ENCODE data around the gene UNC13A.

Gene UNC13A

DNA sequence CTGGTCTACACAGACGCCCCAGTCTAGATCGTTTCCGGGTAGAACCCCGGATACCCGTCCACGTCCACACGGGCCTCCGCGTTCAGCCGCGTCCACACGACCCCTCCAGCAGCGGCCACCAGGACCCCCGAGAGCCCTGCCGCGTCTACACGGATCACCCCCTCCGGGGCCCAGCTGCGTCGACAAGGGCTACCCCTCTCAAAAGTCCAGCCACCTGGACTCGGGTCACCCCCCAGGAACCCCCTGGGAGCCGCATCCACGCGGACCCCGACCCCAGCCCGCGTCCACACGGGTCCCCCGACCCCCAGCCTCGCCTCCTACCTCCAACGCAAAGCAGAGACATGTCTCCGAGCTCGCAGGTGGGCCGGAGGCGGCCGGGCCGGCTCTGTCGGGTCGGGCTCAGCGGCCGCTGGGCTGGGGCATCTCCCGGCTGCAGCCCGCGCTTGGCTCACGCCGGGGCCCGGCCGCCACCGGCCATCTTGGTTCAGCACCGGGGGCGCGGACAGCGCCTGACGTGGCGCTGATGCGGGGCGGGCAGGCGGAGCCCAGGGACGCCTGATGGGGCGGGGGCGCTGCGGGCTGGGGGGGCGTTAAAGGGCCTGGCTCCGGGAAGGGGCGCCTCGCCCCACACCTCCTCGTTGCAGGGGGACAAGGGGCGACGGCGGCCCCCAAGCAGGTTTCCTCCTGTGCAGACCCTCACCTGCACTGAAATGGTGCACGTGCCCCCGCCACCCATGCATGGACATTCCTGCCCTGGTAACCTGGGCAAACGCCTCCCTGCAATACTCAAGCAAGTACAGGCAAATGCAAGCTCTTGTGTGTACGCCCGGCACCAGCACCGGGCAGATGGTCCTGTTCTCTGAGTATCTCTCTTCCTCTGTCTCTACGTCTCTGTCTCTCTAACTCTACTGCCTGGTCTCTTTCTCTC, at the start of gene UNC13A:
UNC13A (minus strand) TSS at position 498 of the 928 bp plus-strand sequence; CDS start at position 343, 155 bp downstream.
- DNase-seq: no peak

DNA sequence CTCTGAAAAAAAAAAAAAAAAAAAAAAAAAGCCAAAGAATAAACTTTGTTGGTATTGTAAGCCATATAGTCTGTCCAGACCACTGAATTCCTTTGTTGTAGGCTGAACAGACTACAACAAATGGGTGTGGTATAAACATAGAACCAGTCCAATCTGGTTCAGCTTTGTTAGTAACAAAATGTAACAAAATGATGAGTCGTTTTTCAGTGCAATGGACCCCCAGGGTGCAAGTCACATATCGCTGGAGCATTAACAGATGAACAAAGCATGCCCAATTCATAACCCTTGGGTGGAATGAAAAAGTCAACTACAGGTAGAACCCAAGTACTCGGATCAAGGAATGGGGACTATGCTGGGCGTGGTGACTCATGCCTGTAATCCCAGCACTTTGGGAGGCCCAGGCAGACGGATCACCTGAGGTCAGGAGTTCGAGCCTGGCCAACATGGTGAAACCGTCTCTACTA, 49.6 kb upstream of the UNC13A start:
- no peak for DNase-seq

DNA sequence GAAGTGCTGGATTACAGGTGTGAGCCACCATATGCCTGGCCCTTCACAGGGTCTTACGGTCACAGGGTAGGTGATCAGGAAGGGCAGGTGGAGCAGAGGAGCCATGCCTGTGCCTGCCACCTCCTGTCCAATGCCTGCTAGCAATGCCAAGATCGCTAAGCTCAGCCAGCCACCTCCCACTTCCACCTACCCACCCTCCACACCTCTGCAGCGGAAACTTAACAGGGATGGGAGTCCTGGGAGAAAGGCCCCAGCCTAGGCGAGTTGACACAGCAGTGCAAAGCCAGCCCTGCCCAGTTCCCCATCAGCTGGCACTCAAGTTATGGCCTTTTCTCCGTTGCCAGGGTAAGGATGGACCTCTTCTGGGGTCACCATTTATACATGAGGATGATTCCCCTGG, 47.3 kb upstream of the UNC13A start:
- DNase-seq: no peak

GRCh38 chr19:17734146-17734545, 46.0 kb upstream of the UNC13A start:
- DNase-seq: no peak

DNA sequence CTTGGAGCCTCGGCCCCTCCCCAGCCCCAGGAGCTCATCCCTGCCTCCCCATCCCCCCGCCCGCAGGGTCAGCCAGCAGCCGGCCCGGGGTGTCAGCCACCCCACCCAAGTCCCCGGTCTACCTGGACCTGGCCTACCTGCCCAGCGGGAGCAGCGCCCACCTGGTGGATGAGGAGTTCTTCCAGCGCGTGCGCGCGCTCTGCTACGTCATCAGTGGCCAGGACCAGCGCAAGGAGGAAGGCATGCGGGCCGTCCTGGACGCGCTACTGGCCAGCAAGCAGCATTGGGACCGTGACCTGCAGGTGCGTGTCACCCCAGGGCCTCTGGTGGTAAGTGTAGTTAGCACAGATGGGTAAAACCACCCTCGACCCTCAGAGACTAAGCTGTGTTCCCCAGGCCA, 45.0 kb upstream of the UNC13A start:
- DNase-seq: no peak

DNA sequence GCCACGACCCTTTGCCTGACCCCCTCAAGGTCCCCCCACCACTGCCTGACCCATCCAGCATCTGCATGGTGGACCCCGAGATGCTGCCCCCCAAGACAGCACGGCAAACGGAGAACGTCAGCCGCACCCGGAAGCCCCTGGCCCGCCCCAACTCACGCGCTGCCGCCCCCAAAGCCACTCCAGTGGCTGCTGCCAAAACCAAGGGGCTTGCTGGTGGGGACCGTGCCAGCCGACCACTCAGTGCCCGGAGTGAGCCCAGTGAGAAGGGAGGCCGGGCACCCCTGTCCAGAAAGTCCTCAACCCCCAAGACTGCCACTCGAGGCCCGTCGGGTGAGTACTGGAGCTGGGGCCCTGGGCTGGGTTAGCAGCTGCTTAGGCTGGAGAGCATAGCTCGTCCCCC, 39.7 kb upstream of the UNC13A start:
- no peak for DNase-seq

DNA sequence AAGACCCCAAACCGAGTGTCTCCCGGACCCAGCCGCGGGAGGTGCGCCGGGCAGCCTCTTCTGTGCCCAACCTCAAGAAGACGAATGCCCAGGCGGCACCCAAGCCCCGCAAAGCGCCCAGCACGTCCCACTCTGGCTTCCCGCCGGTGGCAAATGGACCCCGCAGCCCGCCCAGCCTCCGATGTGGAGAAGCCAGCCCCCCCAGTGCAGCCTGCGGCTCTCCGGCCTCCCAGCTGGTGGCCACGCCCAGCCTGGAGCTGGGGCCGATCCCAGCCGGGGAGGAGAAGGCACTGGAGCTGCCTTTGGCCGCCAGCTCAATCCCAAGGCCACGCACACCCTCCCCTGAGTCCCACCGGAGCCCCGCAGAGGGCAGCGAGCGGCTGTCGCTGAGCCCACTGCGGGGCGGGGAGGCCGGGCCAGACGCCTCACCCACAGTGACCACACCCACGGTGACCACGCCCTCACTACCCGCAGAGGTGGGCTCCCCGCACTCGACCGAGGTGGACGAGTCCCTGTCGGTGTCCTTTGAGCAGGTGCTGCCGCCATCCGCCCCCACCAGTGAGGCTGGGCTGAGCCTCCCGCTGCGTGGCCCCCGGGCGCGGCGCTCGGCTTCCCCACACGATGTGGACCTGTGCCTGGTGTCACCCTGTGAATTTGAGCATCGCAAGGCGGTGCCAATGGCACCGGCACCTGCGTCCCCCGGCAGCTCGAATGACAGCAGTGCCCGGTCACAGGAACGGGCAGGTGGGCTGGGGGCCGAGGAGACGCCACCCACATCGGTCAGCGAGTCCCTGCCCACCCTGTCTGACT, 39.0 kb upstream of the UNC13A start:
- no peak for DNase-seq

DNA sequence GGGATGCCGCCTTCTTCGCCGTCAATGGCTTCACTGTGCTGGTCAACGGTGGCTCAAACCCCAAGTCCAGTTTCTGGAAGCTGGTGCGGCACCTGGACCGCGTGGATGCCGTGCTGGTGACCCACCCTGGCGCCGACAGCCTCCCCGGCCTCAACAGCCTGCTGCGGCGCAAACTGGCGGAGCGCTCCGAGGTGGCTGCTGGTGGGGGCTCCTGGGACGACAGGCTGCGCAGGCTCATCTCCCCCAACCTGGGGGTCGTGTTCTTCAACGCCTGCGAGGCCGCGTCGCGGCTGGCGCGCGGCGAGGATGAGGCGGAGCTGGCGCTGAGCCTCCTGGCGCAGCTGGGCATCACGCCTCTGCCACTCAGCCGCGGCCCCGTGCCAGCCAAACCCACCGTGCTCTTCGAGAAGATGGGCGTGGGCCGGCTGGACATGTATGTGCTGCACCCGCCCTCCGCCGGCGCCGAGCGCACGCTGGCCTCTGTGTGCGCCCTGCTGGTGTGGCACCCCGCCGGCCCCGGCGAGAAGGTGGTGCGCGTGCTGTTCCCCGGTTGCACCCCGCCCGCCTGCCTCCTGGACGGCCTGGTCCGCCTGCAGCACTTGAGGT, 38.1 kb upstream of the UNC13A start:
- DNase-seq: no peak

DNA sequence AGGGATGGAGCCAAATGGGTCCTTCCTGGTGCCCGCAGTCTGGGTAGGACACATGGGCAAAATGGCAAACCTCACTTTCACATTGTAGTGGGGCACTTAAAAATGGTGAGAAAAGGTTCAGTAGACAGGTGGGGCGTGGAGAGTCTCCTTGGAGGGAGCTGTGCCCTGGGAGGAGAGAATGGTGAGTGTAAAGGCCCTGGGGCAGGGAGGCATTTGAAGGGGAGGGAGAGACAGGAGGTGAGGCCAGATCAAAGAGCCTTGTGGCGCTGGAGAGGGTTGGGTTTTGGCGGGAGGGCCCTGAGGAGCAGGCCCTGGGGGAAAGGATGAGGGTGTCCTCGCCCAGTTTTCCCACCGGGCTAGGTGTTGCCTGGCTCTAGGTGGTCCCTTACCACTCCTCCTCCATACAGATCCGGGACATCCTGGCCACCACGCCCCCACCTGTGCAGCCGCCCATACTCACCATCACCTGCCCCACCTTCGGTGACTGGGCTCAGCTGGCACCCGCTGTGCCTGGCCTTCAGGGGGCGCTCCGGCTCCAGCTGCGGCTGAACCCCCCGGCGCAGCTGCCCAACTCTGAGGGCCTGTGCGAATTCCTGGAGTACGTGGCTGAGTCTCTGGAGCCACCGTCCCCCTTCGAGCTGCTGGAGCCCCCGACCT, 37.4 kb upstream of the UNC13A start:
- DNase-seq: no peak

- DNase-seq: no peak
These were observed 36.5 kb upstream of the UNC13A start for GRCh38 chr19:17724655-17725054.

DNA sequence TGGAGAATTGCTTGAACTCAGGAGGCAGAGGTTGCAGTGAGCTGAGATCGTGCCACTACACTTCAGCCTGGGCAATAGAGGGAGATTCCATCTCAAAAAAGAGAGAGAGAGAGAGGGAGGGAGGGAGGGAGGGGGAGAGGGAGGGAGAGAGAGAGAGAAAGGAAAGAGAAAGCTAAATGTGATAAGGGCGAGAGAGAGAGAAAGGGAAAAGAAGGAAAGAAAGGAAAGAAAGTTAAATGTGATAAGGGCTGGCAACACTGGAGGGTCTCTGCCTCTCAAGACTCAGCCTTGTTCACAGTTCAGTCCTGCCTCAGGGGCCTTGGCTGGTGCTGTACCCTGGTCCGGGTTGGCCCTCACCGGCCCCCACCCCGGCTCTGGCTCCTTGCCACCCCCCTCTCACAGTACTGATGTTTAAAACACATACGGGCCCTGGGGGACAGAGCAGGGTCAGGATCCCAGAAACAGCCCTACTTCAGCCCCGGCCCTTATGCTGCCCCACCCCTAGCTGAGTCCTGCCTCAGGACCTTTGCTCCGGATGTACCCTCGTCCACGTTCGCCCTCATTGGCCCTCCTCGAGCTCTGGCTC, 34.6 kb upstream of the UNC13A start:
- DNase-seq: no peak

GRCh38 chr19:17721821-17722220, 33.7 kb upstream of the UNC13A start:
- peak; percentile 28 to 73 for DNase-seq

- no peak for DNase-seq
These were observed 33.0 kb upstream of the UNC13A start for GRCh38 chr19:17721111-17721628.

GRCh38 chr19:17720440-17720839, 32.3 kb upstream of the UNC13A start:
- DNase-seq: no peak

- no peak for DNase-seq
These were observed 31.7 kb upstream of the UNC13A start for GRCh38 chr19:17719730-17720400.

DNA sequence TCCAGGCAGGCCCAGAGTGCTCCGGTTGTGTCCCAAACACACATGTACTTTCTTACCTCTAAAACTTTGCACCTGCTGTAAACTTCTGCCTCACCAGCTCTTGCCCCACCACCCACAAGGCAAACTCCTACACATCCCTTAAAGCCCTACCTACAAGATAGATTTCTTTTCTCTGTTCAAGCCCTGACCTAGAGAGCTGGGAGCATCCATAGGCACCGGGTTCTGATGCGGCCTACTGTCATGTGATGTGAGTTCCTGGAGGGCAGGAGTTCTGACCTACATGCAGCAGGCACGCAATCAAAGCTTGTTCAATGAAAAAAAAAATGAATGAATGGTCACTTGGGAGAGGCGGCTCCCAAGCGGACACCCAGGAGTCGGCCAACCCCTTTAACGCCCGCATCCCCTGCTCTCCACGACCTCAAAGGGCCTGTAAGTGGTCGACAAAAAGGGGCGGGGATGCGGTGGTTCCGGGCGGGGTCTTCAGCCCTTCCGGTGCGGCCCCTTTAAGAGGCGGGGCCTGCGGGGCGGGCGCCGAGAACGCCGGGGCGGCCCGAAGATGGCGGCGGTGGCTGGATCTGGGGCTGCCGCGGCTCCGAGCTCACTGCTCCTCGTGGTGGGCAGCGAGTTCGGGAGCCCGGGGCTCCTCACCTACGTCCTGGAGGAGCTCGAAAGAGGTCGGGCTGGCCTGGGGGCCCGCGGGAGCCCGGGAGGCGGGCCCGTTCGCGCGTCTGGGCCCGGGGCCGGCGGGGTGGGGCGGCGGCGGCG, 31.0 kb upstream of the UNC13A start, which contains the start of gene MAP1S:
MAP1S (plus strand) TSS at position 534 of the 765 bp plus-strand sequence; CDS start at position 557, 23 bp downstream.
- peak in 1 of 2 donors; percentile 28 for DNase-seq

DNA sequence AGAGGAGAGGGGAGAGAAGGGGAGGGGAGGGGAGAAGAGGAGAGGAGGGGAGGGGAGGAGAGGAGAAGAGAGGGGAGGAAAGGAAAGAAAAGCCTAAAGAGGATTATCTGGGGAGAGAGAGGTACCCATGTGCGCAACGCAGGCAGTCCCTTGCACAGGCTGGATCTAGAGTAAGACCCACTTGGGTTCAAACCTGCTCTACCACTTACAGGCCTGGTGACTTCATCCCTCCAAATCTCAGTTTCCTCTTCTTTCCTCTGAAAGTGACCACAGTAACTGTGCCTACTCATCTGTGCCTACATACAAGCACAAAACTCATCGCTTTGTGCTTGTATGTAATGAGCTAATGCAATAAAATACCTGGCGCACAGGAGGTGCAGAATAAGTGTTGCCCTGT, 30.4 kb upstream of the UNC13A start:
- DNase-seq: no peak

- DNase-seq: no peak
These were observed 28.3 kb upstream of the UNC13A start for GRCh38 chr19:17716309-17716929.

GRCh38 chr19:17711851-17712250, 23.7 kb upstream of the UNC13A start:
- DNase-seq: no peak

DNA sequence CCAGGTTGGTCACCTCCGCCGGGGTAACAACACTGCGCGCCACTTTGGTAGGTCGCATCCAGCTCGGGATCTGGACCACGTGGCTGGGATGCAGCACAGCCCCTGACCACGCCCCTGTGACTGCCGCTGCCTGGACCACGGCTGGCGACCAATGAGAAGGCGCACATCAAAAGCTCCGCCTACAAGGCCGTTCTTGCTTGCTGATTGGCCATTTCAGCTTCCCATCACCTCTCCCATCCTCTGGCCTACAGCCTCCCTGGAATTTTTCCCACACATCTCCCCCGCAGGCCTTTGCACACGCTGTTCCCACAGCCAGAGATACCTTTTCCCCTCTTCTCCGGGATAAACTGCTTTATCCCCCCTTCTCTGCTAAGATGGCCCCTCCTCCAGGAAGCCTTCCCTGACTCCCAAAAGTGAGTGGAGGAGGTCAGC, 18.6 kb upstream of the UNC13A start:
- DNase-seq: no peak

Data from bone marrow (tissue), 2 donors.